ENCODE measurements around the gene KMT2C.

DNA sequence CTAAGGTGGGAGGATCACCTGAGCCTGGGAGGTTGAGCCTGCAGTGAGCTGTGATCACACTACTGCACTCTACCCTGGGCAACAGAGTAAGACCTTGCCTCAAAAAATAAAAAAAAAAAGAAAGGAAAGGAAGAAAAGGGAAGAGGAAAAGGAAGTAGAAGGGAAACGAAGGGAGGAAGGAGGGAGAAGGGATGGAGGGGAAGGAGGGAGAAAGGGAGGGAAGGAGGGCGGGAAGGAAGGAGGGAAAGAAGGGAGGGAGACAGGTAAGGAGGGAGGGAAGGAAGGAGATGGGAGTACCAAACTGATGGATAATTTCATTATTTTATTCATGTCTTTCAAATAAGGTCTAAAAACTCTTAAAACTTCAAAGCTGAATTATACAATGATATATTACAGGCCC, 106.3 kb downstream of the KMT2C start:
- TF ChIP-seq, protein P1, sequence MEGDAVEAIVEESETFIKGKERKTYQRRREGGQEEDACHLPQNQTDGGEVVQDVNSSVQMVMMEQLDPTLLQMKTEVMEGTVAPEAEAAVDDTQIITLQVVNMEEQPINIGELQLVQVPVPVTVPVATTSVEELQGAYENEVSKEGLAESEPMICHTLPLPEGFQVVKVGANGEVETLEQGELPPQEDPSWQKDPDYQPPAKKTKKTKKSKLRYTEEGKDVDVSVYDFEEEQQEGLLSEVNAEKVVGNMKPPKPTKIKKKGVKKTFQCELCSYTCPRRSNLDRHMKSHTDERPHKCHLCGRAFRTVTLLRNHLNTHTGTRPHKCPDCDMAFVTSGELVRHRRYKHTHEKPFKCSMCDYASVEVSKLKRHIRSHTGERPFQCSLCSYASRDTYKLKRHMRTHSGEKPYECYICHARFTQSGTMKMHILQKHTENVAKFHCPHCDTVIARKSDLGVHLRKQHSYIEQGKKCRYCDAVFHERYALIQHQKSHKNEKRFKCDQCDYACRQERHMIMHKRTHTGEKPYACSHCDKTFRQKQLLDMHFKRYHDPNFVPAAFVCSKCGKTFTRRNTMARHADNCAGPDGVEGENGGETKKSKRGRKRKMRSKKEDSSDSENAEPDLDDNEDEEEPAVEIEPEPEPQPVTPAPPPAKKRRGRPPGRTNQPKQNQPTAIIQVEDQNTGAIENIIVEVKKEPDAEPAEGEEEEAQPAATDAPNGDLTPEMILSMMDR (IDR thresholded peaks at IDR 0.05) = no peak
- TF ChIP-seq POLR2AphosphoS5 (IDR thresholded peaks at IDR 0.05) (no peak), POLR2A (IDR thresholded peaks at IDR 0.05) (no peak), EP300 (IDR thresholded peaks at IDR 0.05) (no peak)

All from stomach (tissue), 4 donors.